Keratinocyte (primary cell): ENCODE data around the gene CDKN1B. TPM values are rescaled to one million over a fixed set of nuclear protein-coding genes. Genes with fewer than 3 reads are reported as not detected.

ENCODE experiments used
- DNase-seq: peaks from one replicate; pipeline ENCODE4 v3.0.0-alpha.2; 2011; ENCODE audit warnings: low read depth, missing footprints, low spot score
- FAIRE-seq: peaks from 2 replicates; lab custom pipeline; 2011; peaks lifted over from hg19 to GRCh38; lab: Jason Lieb, UNC
- H2AFZ ChIP-seq: 2 replicates; pipeline ENCODE4 v1.6.0; 2012; ENCODE audit warnings: low read length, control low read depth, inconsistent platforms; ENCODE audit not compliant: control insufficient read depth
- H3K27ac ChIP-seq: 2 replicates; pipeline ENCODE4 v1.5.1; 2011; ENCODE audit warnings: low read length; ENCODE audit not compliant: control insufficient read depth, insufficient read depth
- H3K27me3 ChIP-seq: 3 replicates; pipeline ENCODE4 v1.6.0; 2011; ENCODE audit warnings: low read length; ENCODE audit not compliant: control insufficient read depth, insufficient read depth; ENCODE audit errors: extremely low read depth
- H3K36me3 ChIP-seq, 2 experiments: 2 replicates in 1 of 2; 3 replicates in 1 of 2; pipeline ENCODE4 v1.5.1; 2011; ENCODE audit warnings: low read length in 2 of 2, mild to moderate bottlenecking in 1 of 2; ENCODE audit not compliant: control insufficient read depth in 2 of 2, insufficient read depth in 2 of 2; ENCODE audit errors: extremely low read depth in 1 of 2
- H3K4me1 ChIP-seq: 3 replicates; pipeline ENCODE4 v1.5.1; 2011; ENCODE audit warnings: low read length; ENCODE audit not compliant: control insufficient read depth, insufficient read depth; ENCODE audit errors: extremely low read depth
- H3K4me2 ChIP-seq: 3 replicates; pipeline ENCODE4 v1.6.0; 2011; ENCODE audit warnings: low read depth, low read length; ENCODE audit not compliant: control insufficient read depth, insufficient read depth; ENCODE audit errors: extremely low read depth
- H3K4me3 ChIP-seq, 3 experiments: fragments of 200-600 bp in 1 of 3; sonication (generic) in 1 of 3; 2 replicates in 2 of 3; 3 replicates in 1 of 3; pipeline ENCODE4 v1.5.1; 2011 to 2016; ENCODE audit warnings: low read length in 3 of 3, mild to moderate bottlenecking in 3 of 3, control low read depth in 2 of 3, inconsistent platforms in 1 of 3, low read depth in 1 of 3, mixed read lengths in 1 of 3, mixed run types in 1 of 3, moderate library complexity in 1 of 3; ENCODE audit not compliant: control insufficient read depth in 2 of 3, insufficient read depth in 2 of 3; ENCODE audit errors: extremely low read depth in 1 of 3
- H3K79me2 ChIP-seq: 2 replicates; pipeline ENCODE4 v1.6.0; 2012; ENCODE audit warnings: low read length; ENCODE audit not compliant: control insufficient read depth, insufficient read depth
- H3K9ac ChIP-seq: 3 replicates; pipeline ENCODE4 v1.6.0; 2011; ENCODE audit warnings: low read length; ENCODE audit not compliant: control insufficient read depth, insufficient read depth; ENCODE audit errors: extremely low read depth
- H3K9me1 ChIP-seq: 3 replicates; pipeline ENCODE4 v1.6.0; 2011; ENCODE audit warnings: low read length; ENCODE audit not compliant: control insufficient read depth, insufficient read depth; ENCODE audit errors: extremely low read depth
- H3K9me3 ChIP-seq: 2 replicates; pipeline ENCODE4 v1.5.1; 2012; ENCODE audit warnings: low read depth, low read length; ENCODE audit not compliant: control insufficient read depth
- H4K20me1 ChIP-seq: 3 replicates; pipeline ENCODE4 v1.6.0; 2011; ENCODE audit warnings: low read length; ENCODE audit not compliant: control insufficient read depth, insufficient read depth; ENCODE audit errors: extremely low read depth
- EZH2 ChIP-seq: IDR thresholded peaks from one replicate; pipeline ENCODE4 v1.6.1; 2012; ENCODE audit warnings: inconsistent platforms, mild to moderate bottlenecking, low read length, moderate library complexity
- dilution Hi-C: fragments of 300-500 bp; cut with MboI; formaldehyde crosslinking; loops from one replicate; pipeline ENCODE4 v1.7.0; 2020; ENCODE audit warnings: low sequenced_read_pairs; ENCODE audit not compliant: extremely low pct_ligation_motif_present
- polyA minus RNA-seq, 3 experiments: library from RNA; depleted of rRNA, polyadenylated mRNA; stranded (reverse); fragments of >200 nt; gene quantifications; 1 replicate in 1 of 3; 2 replicates in 1 of 3; 3 replicates in 1 of 3; pipeline ENCODE4 v1.2.3, GENCODE V29; 2011
- polyA plus RNA-seq, 5 experiments: library from polyadenylated mRNA; depleted of rRNA in 3 of 5; stranded (reverse) in 3 of 5; stranded (forward) in 1 of 5; unstranded in 1 of 5; fragments of >200 nt; gene quantifications; 1 replicate in 1 of 5; 2 replicates in 3 of 5; 3 replicates in 1 of 5; pipeline versions ENCODE4 v1.2.1 to v1.2.3, GENCODE V29; 2011 to 2012; ENCODE audit warnings: missing spikeins in 2 of 5, low read depth in 1 of 5, low replicate concordance in 1 of 5
- TF ChIP-seq, protein P1 (sequence below), 3 experiments: IDR thresholded peaks in 1 of 3; conservative IDR thresholded peaks in 1 of 3; optimal IDR thresholded peaks in 1 of 3; 2 replicates in 2 of 3; 3 replicates in 1 of 3; pipeline versions ENCODE3 to v1.5.1; 2011; ENCODE audit warnings: low read length in 3 of 3, mild to moderate bottlenecking in 3 of 3, moderate library complexity in 2 of 3, control low read depth in 1 of 3, inconsistent platforms in 1 of 3; ENCODE audit not compliant: insufficient read depth in 2 of 3; ENCODE audit errors: extremely low read depth in 1 of 3

The CDKN1B gene
- polyA plus RNA-seq (2.9 to 5.5 TPM (median 5.1 TPM) in 3 replicates), polyA minus RNA-seq (0.89 to 3.2 TPM (median 1.2 TPM) in 3 replicates)
- polyA plus RNA-seq (2011; ENCODE audit: low read depth), result 16.5 TPM
- polyA plus RNA-seq (2011; cell fraction: cytosol; rRNA removed), result 1.5 and 2.4 TPM in 2 replicates
- 3.4 and 4.0 TPM in 2 replicates for polyA plus RNA-seq (2011; cell fraction: nucleus; rRNA removed)
- polyA plus RNA-seq (2012; ENCODE audit: low replicate concordance), result 8.1 and 9.2 TPM in 2 replicates
- 6.9 TPM for polyA minus RNA-seq (2011; cell fraction: cytosol; rRNA and poly(A)+ RNA removed)
- polyA minus RNA-seq (2011; cell fraction: nucleus; rRNA and poly(A)+ RNA removed), result 5.5 and 6.0 TPM in 2 replicates

DNA sequence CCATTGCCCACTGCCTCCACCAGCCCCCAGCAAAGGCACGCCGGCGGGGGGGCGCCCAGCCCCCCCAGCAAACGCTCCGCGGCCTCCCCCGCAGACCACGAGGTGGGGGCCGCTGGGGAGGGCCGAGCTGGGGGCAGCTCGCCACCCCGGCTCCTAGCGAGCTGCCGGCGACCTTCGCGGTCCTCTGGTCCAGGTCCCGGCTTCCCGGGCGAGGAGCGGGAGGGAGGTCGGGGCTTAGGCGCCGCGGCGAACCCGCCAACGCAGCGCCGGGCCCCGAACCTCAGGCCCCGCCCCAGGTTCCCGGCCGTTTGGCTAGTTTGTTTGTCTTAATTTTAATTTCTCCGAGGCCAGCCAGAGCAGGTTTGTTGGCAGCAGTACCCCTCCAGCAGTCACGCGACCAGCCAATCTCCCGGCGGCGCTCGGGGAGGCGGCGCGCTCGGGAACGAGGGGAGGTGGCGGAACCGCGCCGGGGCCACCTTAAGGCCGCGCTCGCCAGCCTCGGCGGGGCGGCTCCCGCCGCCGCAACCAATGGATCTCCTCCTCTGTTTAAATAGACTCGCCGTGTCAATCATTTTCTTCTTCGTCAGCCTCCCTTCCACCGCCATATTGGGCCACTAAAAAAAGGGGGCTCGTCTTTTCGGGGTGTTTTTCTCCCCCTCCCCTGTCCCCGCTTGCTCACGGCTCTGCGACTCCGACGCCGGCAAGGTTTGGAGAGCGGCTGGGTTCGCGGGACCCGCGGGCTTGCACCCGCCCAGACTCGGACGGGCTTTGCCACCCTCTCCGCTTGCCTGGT, at the start of gene CDKN1B:
CDKN1B (plus strand) TSS at position 576 of the 793 bp plus-strand sequence. CDS start 472 bp downstream, outside the sequence.
- peak within 1 kb of the TSS; percentile 95 to 98 (median 97) for H3K4me3 ChIP-seq
- DNase-seq (no peak), FAIRE-seq (no peak)
- H3K4me2 ChIP-seq, result peak within 1 kb of the TSS; percentile 96
- no peaks in the 10 kb centered on the region for H3K9me1 ChIP-seq
- peak within 1 kb of the TSS; percentile 97 for H3K9ac ChIP-seq
- no peak for TF ChIP-seq EZH2
- TF ChIP-seq, protein P1, sequence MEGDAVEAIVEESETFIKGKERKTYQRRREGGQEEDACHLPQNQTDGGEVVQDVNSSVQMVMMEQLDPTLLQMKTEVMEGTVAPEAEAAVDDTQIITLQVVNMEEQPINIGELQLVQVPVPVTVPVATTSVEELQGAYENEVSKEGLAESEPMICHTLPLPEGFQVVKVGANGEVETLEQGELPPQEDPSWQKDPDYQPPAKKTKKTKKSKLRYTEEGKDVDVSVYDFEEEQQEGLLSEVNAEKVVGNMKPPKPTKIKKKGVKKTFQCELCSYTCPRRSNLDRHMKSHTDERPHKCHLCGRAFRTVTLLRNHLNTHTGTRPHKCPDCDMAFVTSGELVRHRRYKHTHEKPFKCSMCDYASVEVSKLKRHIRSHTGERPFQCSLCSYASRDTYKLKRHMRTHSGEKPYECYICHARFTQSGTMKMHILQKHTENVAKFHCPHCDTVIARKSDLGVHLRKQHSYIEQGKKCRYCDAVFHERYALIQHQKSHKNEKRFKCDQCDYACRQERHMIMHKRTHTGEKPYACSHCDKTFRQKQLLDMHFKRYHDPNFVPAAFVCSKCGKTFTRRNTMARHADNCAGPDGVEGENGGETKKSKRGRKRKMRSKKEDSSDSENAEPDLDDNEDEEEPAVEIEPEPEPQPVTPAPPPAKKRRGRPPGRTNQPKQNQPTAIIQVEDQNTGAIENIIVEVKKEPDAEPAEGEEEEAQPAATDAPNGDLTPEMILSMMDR (optimal IDR thresholded peaks at IDR 0.05 in 1 of 3, IDR thresholded peaks at IDR 0.05 in 1 of 3, conservative IDR thresholded peaks at IDR 0.05 in 1 of 3; ENCODE audit: extremely low read depth in 1 of 3, insufficient read depth in 2 of 3, low read length in 3 of 3), result no peak
- peak within 1 kb of the TSS; percentile 58 for H2AFZ ChIP-seq
- peaks cover 46% of the 10 kb centered on the region for H3K79me2 ChIP-seq
- H3K9me3 ChIP-seq, result no peaks in the 10 kb centered on the region
- peaks cover 2% of the 10 kb centered on the region for H4K20me1 ChIP-seq
- peak within 1 kb of the TSS; percentile 93 for H3K27ac ChIP-seq
- H3K36me3 ChIP-seq, result peaks cover 0 to 7% of the 10 kb centered on the region in 2 experiments
- dilution Hi-C loops, result no loop called here
- H3K27me3 ChIP-seq, result no peaks in the 10 kb centered on the region
- H3K4me1 ChIP-seq, result peaks cover 45% of the 10 kb centered on the region

DNA sequence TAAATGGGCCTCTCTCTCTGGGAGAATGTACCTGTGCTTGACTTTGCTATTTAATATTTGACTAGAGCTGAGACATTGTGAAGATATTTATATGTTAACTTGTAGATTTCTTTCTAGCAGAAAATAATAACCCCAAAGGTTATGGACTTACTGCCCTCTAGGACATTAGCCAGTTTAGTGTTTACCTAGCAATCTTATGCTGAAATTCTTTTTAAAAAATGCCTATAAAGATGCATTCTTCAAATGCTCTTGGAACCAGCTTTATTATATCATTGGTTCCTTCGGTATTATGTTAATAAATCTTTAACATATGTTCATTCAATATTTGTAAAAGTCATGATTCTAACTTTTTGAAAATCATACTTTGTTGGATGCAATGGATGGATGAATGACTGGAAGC, 49.2 kb upstream of the CDKN1B start:
- FAIRE-seq, result no peak

More for the DNA sequence above, 49.2 kb upstream of the CDKN1B start:
- Histone ChIP-seq H3K9me1 (no peaks in the 10 kb centered on the region), H3K27ac (no peak overlapping the region), H3K9ac (no peak overlapping the region), H3K9me3 (no peaks in the 10 kb centered on the region), H3K79me2 (no peaks in the 10 kb centered on the region), H3K27me3 (no peaks in the 10 kb centered on the region), H4K20me1 (no peaks in the 10 kb centered on the region), H3K4me2 (no peak overlapping the region), H3K4me1 (no peaks in the 10 kb centered on the region), H3K4me3 (no peak overlapping the region), H3K36me3 (no peaks in the 10 kb centered on the region), H2AFZ (no peak overlapping the region)
- no peak for DNase-seq
- dilution Hi-C loops, result no loop called here
- TF ChIP-seq EZH2, result no peak
- TF ChIP-seq, protein P1 (optimal IDR thresholded peaks at IDR 0.05 in 1 of 3, IDR thresholded peaks at IDR 0.05 in 1 of 3, conservative IDR thresholded peaks at IDR 0.05 in 1 of 3; ENCODE audit: extremely low read depth in 1 of 3, insufficient read depth in 2 of 3, low read length in 3 of 3), result no peak
